ENCODE data around the gene COL4A3.

COL4A3 gene

GRCh38 chr2:227292314-227292713 is 127.9 kb downstream of the COL4A3 start:
- FAIRE-seq (no peak), DNase-seq (ENCODE audit: insufficient read length, low spot score) (no peak)
- TF ChIP-seq POLR2AphosphoS5 (IDR thresholded peaks at IDR 0.05; ENCODE audit: low read depth, low read length) (no peak), TAF1 (IDR thresholded peaks at IDR 0.05; ENCODE audit: low read depth, low read length) (no peak), PAX5 (IDR thresholded peaks at IDR 0.05; ENCODE audit: insufficient read depth, low read length, severe bottlenecking) (no peak), POLR2A (IDR thresholded peaks at IDR 0.05; ENCODE audit: low read depth, low read length) (no peak), SPI1 (IDR thresholded peaks at IDR 0.05; ENCODE audit: low read depth, low read length) (no peak), POU2F2 (IDR thresholded peaks at IDR 0.05; ENCODE audit: low read depth, low read length) (no peak)

DNA sequence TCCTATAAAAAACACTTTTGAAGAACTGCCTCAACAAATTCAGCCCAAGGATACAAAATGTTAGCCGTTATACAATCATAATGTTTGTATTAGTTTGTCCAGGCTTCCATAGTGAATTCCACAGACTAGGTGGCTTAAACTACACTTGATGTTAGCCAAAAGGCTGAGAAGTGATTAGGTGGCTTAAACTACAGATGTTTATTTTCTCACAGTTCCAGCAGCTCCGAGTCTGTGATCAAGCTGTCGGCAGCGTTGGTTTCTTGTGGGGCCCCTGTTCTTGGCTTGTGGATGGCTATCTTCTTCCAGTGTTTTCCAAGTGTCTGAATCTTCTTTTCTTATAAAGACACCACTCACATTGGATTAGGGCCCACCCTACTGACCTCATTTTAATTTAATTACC is 129.1 kb downstream of the COL4A3 start:
- FAIRE-seq, result no peak
- DNase-seq (ENCODE audit: insufficient read length, low spot score), result no peak
- TF ChIP-seq SPI1 (IDR thresholded peaks at IDR 0.05; ENCODE audit: low read depth, low read length) (no peak), POU2F2 (IDR thresholded peaks at IDR 0.05; ENCODE audit: low read depth, low read length) (no peak), POLR2A (IDR thresholded peaks at IDR 0.05; ENCODE audit: low read depth, low read length) (no peak), TAF1 (IDR thresholded peaks at IDR 0.05; ENCODE audit: low read depth, low read length) (no peak)

GRCh38 chr2:227295806-227296205 is 131.4 kb downstream of the COL4A3 start:
- TF ChIP-seq POLR2AphosphoS5 (IDR thresholded peaks at IDR 0.05; ENCODE audit: low read depth, low read length), result no peak
- no peak for TF ChIP-seq PAX5 (IDR thresholded peaks at IDR 0.05; ENCODE audit: insufficient read depth, low read length, severe bottlenecking)
- no peak for TF ChIP-seq POU2F2 (IDR thresholded peaks at IDR 0.05; ENCODE audit: low read depth, low read length)
- no peak for TF ChIP-seq SPI1 (IDR thresholded peaks at IDR 0.05; ENCODE audit: low read depth, low read length)
- no peak for TF ChIP-seq TAF1 (IDR thresholded peaks at IDR 0.05; ENCODE audit: low read depth, low read length)
- FAIRE-seq (no peak), DNase-seq (ENCODE audit: insufficient read length, low spot score) (no peak)

- no peak for DNase-seq (ENCODE audit: insufficient read length, low spot score)
- no peak for FAIRE-seq
- no peak for TF ChIP-seq PAX5 (IDR thresholded peaks at IDR 0.05; ENCODE audit: insufficient read depth, low read length, severe bottlenecking)
- no peak for TF ChIP-seq SPI1 (IDR thresholded peaks at IDR 0.05; ENCODE audit: low read depth, low read length)
- TF ChIP-seq POLR2A (IDR thresholded peaks at IDR 0.05; ENCODE audit: low read depth, low read length), result no peak
- TF ChIP-seq TAF1 (IDR thresholded peaks at IDR 0.05; ENCODE audit: low read depth, low read length), result no peak
- TF ChIP-seq POLR2AphosphoS5 (IDR thresholded peaks at IDR 0.05; ENCODE audit: low read depth, low read length), result no peak
- TF ChIP-seq POU2F2 (IDR thresholded peaks at IDR 0.05; ENCODE audit: low read depth, low read length), result no peak
Measured at GRCh38 chr2:227296671-227297405, 132.4 kb downstream of the COL4A3 start.

GRCh38 chr2:227301523-227301922 is 137.1 kb downstream of the COL4A3 start:
- TF ChIP-seq POLR2AphosphoS5 (IDR thresholded peaks at IDR 0.05; ENCODE audit: low read depth, low read length) (no peak), POLR2A (IDR thresholded peaks at IDR 0.05; ENCODE audit: low read depth, low read length) (no peak), SPI1 (IDR thresholded peaks at IDR 0.05; ENCODE audit: low read depth, low read length) (no peak), TAF1 (IDR thresholded peaks at IDR 0.05; ENCODE audit: low read depth, low read length) (no peak), PAX5 (IDR thresholded peaks at IDR 0.05; ENCODE audit: insufficient read depth, low read length, severe bottlenecking) (no peak), POU2F2 (IDR thresholded peaks at IDR 0.05; ENCODE audit: low read depth, low read length) (no peak)
- FAIRE-seq, result no peak
- no peak for DNase-seq (ENCODE audit: insufficient read length, low spot score)

- FAIRE-seq (peak; percentile 88), DNase-seq (ENCODE audit: insufficient read length, low spot score) (no peak)
- no peak for TF ChIP-seq POU2F2 (IDR thresholded peaks at IDR 0.05; ENCODE audit: low read depth, low read length)
- no peak for TF ChIP-seq SPI1 (IDR thresholded peaks at IDR 0.05; ENCODE audit: low read depth, low read length)
- TF ChIP-seq TAF1 (IDR thresholded peaks at IDR 0.05; ENCODE audit: low read depth, low read length), result no peak
- no peak for TF ChIP-seq PAX5 (IDR thresholded peaks at IDR 0.05; ENCODE audit: insufficient read depth, low read length, severe bottlenecking)
- no peak for TF ChIP-seq POLR2A (IDR thresholded peaks at IDR 0.05; ENCODE audit: low read depth, low read length)
- TF ChIP-seq POLR2AphosphoS5 (IDR thresholded peaks at IDR 0.05; ENCODE audit: low read depth, low read length), result no peak
Measured at GRCh38 chr2:227308784-227309183, 144.4 kb downstream of the COL4A3 start.

DNA sequence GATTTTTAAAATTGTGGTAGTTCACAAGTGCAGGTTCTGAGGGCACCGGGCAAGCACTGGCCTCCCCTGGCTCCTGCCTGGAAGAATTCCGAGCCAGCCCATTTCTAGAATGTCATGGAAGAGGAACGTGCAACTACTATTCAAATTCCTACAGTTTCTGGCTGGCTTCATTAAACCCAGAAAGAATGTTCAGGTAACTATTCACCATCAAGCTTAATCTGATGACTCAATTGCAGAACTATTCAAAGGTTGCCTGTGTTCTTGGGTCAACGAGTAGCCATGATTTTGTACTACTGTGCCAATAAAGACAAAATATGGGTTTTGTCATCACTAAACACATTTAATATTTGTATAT is 146.3 kb downstream of the COL4A3 start:
- no peak for DNase-seq (ENCODE audit: insufficient read length, low spot score)
- FAIRE-seq, result no peak
- TF ChIP-seq POLR2AphosphoS5 (IDR thresholded peaks at IDR 0.05; ENCODE audit: low read depth, low read length) (no peak), POU2F2 (IDR thresholded peaks at IDR 0.05; ENCODE audit: low read depth, low read length) (no peak)

- TF ChIP-seq POLR2A (IDR thresholded peaks at IDR 0.05; ENCODE audit: low read depth, low read length) (no peak), SPI1 (IDR thresholded peaks at IDR 0.05; ENCODE audit: low read depth, low read length) (no peak), POU2F2 (IDR thresholded peaks at IDR 0.05; ENCODE audit: low read depth, low read length) (no peak), POLR2AphosphoS5 (IDR thresholded peaks at IDR 0.05; ENCODE audit: low read depth, low read length) (no peak), PAX5 (IDR thresholded peaks at IDR 0.05; ENCODE audit: insufficient read depth, low read length, severe bottlenecking) (no peak), TAF1 (IDR thresholded peaks at IDR 0.05; ENCODE audit: low read depth, low read length) (no peak)
- DNase-seq (ENCODE audit: insufficient read length, low spot score) (no peak), FAIRE-seq (no peak)
Measured at GRCh38 chr2:227311861-227312506, 147.6 kb downstream of the COL4A3 start.

- no peak for TF ChIP-seq SPI1 (IDR thresholded peaks at IDR 0.05; ENCODE audit: low read depth, low read length)
- no peak for TF ChIP-seq POLR2AphosphoS5 (IDR thresholded peaks at IDR 0.05; ENCODE audit: low read depth, low read length)
- no peak for TF ChIP-seq PAX5 (IDR thresholded peaks at IDR 0.05; ENCODE audit: insufficient read depth, low read length, severe bottlenecking)
- no peak for TF ChIP-seq POLR2A (IDR thresholded peaks at IDR 0.05; ENCODE audit: low read depth, low read length)
- TF ChIP-seq POU2F2 (IDR thresholded peaks at IDR 0.05; ENCODE audit: low read depth, low read length), result no peak
- no peak for TF ChIP-seq TAF1 (IDR thresholded peaks at IDR 0.05; ENCODE audit: low read depth, low read length)
- FAIRE-seq, result no peak
- DNase-seq (ENCODE audit: insufficient read length, low spot score), result no peak
Measured at GRCh38 chr2:227312579-227312978, 148.2 kb downstream of the COL4A3 start.

DNA sequence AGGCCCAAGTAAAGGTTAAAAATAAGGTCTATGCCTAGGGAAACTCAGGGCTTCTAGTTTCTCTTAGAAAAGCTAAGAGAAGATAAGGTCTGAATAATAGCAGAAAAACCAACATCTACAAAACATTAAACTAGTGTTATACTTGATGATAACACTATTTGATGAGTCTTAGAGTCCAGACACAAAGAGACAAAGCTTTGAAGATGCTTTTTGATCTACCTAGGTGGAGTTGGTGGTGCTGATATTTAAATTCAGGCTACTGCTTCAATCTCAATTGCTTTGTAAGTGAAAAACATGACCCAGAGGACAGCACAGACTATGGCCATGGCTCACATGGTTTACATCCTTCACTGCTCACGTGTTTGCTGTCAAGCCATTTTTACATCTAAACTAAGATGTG is 148.9 kb downstream of the COL4A3 start:
- FAIRE-seq, result no peak
- TF ChIP-seq POU2F2 (IDR thresholded peaks at IDR 0.05; ENCODE audit: low read depth, low read length) (no peak), POLR2AphosphoS5 (IDR thresholded peaks at IDR 0.05; ENCODE audit: low read depth, low read length) (no peak), POLR2A (IDR thresholded peaks at IDR 0.05; ENCODE audit: low read depth, low read length) (no peak), TAF1 (IDR thresholded peaks at IDR 0.05; ENCODE audit: low read depth, low read length) (no peak), PAX5 (IDR thresholded peaks at IDR 0.05; ENCODE audit: insufficient read depth, low read length, severe bottlenecking) (no peak), SPI1 (IDR thresholded peaks at IDR 0.05; ENCODE audit: low read depth, low read length) (no peak)
- DNase-seq (ENCODE audit: insufficient read length, low spot score), result no peak

Data from GM12891 (cell line).